Transverse colon (tissue), 4 donors: ENCODE results near the gene TBCD.

ENCODE experiments used
- EP300 ChIP-seq: sonication (generic); formaldehyde crosslinking; IDR thresholded peaks from one replicate; pipeline ENCODE4 v1.6.1; 2017; ENCODE audit warnings: antibody characterized with exemption, low read depth
- POLR2A ChIP-seq: fragments of 450-650 bp; IDR thresholded peaks from one replicate; pipeline ENCODE4 v1.6.1; 2016; ENCODE audit warnings: antibody characterized with exemption, mild to moderate bottlenecking, moderate library complexity
- POLR2AphosphoS5 ChIP-seq, 3 donors: sonication (generic); formaldehyde crosslinking; IDR thresholded peaks; one replicate each; pipeline ENCODE4 v1.6.1; 2016; ENCODE audit warnings: antibody characterized with exemption in 3 of 3
- TF ChIP-seq, protein P1 (sequence below), 5 experiments: fragments of 200-600 bp in 3 of 5; fragments of 450-650 bp in 2 of 5; sonication (generic) in 3 of 5; IDR thresholded peaks; 1 replicate in 2 of 5; 2 replicates in 3 of 5; pipeline ENCODE4 v1.5.1; 2016 to 2017; ENCODE audit warnings: antibody characterized with exemption in 5 of 5, inconsistent platforms in 3 of 5, mild to moderate bottlenecking in 2 of 5, moderate library complexity in 1 of 5

DNA sequence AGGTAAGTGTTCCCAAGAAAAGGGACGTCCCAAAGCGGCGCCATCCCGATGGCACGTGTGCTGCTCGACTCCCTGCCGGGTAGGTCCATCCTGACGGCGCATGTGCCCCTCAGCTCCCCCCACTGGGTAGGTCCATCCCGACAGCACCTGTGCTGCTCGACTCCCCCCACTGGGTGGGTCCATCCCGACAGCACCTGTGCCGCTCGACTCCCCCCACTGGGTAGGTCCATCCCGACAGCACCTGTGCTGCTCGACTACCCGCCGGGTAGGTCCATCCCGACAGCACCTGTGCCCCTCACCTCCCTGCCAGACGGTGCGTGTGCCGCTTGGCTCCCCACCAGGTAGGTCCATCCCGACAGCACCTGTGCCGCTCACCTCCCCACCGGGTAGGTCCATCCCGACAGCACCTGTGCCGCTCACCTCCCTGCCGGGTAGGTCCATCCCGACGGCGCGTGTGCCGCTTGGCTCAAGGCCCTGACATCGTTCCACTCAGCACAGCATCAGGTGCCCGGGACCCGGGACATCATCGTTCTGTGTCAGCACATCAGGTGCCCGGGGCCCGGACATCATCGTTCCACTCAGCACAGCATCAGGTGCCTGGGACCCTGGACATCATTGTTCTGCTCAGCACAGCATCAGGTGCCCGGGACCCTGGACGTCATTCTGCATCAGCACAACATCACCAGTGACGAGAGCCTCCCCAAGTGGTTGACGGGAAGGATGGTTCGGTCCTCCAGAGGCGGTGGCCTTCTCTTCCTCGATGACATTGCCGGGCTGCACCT lies 22.2 kb upstream of the TBCD start:
- TF ChIP-seq EP300 (no peak), POLR2A (no peak), POLR2AphosphoS5 (IDR thresholded peaks at IDR 0.05) (no peak)
- TF ChIP-seq, protein P1, sequence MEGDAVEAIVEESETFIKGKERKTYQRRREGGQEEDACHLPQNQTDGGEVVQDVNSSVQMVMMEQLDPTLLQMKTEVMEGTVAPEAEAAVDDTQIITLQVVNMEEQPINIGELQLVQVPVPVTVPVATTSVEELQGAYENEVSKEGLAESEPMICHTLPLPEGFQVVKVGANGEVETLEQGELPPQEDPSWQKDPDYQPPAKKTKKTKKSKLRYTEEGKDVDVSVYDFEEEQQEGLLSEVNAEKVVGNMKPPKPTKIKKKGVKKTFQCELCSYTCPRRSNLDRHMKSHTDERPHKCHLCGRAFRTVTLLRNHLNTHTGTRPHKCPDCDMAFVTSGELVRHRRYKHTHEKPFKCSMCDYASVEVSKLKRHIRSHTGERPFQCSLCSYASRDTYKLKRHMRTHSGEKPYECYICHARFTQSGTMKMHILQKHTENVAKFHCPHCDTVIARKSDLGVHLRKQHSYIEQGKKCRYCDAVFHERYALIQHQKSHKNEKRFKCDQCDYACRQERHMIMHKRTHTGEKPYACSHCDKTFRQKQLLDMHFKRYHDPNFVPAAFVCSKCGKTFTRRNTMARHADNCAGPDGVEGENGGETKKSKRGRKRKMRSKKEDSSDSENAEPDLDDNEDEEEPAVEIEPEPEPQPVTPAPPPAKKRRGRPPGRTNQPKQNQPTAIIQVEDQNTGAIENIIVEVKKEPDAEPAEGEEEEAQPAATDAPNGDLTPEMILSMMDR (IDR thresholded peaks at IDR 0.05) = no peak
